Stimulated activated CD4-positive, alpha-beta T cell treated with anti-CD3 and anti-CD28 coated beads, Interleukin-2, amount 100 ng/mL, for 48 hours (primary cell): ENCODE measurements around the gene ZNF654.
"Not testable (repeated sequence)": the region's sequence is repeated elsewhere in the genome, so short reads cannot be mapped to it uniquely, and the experiment has no call there.

Experiments used
- DNase-seq, 2 donors: peaks; one replicate each; pipeline ENCODE4 v3.0.0-alpha.2; 2020

The ZNF654 gene

DNA sequence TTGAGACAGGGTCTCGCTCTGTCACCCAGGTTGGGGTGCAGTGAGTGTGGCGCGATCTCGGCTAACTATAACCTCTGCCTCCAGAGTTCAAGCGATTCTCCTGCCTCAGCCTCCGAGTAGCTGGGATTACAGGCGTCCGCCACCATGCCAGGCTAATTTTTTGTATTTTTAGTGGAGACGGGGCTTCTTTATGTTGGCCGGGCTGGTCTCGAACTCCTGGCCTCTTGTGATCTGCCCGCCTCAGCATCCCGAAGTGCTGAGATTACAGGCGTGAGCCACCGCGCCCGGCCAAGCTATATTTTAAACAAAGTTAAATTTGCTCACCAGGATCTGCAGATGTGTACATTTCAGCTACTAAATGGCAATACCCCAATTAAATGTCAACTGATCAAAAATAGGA, 89.6 kb downstream of the ZNF654 start:
- DNase-seq = no peak

DNA sequence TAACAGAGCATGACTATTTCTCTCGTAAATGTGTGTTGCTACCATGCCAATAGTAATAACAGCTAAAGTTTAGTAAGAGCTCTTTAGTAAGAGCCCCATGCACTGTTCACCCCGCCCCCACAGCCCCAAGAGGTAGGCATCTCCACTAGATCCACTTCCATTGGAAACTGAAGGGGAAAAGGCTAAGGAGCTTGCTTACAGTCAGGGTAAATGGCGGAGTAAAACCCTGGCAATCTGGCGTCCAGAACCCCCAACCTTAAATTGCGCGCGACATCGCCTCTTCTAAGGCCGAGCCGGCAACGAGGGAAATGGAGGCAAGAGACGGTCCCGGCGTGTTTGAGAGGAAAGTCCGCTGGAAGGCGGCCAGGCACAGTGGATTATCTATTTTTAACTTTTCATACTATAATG, 90.0 kb downstream of the ZNF654 start:
- DNase-seq = no peak

DNA sequence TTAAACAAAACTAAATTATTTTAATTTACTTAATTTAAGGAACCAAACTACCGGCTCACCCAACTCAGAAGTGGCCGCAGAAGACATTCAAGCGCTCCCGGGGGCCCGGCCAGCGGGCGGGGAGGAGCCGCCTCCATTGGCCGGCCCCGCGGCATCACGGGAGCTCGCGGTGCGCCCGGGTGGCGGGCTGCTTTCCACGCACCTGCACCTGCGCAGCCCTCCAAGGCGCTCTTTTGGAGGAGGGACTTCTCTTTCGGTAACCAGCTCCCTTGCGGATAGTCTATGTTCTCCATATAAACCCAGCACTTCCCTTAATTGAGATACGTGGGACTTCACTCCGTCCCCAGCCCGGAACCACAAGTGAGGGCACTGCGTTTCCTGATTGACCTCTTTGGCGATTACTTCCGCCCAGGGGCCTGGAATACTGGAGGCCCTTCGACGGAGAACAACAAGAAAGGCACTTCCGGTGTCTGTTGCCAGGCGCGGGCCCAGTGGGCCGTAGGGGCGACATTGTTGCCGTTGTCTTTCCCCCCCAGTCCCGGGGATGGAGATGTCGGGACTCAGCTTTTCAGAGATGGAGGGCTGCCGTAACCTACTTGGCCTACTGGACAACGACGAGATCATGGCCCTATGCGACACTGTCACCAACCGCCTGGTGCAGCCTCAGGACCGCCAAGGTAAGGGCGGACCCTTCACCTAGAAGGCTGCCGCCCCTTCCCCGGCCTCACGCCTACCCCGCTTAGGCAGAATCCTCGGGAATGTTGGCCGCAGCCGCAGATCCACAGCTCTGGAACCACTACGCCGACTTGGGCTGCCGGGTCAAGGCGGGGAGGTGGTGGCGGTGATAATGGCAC, 90.7 kb downstream of the ZNF654 start, which contains the start of gene C3orf38:
Gene C3orf38 (plus strand): TSS at position 451 of the 854 bp plus-strand sequence. CDS start 94 bp downstream, at position 545.
- DNase-seq = peak; percentile 63 to 71

DNA sequence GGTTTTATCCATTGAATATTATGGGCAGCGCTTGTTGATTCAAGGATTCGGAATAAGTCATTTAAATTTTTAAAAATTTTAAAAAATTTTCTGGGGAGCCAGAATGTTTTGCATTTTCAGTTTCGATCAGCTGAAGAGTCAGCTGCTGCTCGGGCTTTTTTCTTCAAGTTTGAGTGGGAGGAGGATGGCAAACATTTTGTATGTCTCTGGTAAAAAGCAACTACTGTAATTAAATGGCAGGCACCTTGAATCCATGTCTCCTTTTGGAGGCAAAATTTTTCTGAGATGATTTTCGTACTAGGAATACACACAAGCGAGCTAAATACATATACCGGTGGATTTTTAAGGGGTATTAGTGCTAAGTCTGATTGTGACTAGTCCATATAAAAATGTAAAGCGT, 91.3 kb downstream of the ZNF654 start:
- DNase-seq = no peak

- DNase-seq = no peak
Measured at GRCh38 chr3:88150806-88151205, 91.8 kb downstream of the ZNF654 start.

GRCh38 chr3:88151358-88151757, 92.3 kb downstream of the ZNF654 start:
- DNase-seq = no peak

GRCh38 chr3:88152841-88153240, 93.8 kb downstream of the ZNF654 start:
- DNase-seq = no peak

GRCh38 chr3:88166419-88166971, 107.4 kb downstream of the ZNF654 start:
- DNase-seq = no peak

GRCh38 chr3:88167173-88167572, 108.1 kb downstream of the ZNF654 start:
- DNase-seq = no peak

GRCh38 chr3:88167704-88168103, 108.6 kb downstream of the ZNF654 start:
- no peak for DNase-seq

- no peak for DNase-seq
Measured at GRCh38 chr3:88168171-88168570, 109.1 kb downstream of the ZNF654 start.

DNA sequence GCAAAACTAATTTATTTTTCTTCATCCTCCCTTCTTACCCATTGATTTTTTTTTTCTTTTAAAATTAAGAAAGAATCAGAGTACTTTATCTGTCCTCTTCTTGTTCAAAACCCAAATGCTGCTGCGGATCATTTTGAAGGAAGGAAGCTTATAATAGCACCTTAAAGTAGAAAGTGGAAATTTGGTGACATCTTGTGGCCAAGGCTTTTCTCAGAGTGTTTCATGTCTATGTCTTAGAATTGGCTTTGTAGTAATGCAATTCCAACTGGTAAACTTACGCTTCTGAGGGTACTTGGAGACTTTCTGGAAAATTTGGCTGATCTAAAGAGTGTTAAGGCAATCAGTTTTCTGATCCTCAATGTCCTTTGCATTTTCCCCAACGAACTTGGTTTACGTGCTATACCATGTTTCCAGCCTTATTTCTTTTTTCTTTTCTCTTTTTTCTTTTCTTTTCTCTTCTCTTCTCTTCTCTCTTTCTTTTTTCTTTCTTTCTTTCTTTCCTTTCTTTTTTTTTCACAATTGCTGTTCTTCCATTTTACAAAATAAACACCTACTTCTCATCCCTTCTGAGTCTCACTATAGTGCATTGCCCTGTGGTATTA, 121.4 kb downstream of the ZNF654 start:
- no peak for DNase-seq

DNA sequence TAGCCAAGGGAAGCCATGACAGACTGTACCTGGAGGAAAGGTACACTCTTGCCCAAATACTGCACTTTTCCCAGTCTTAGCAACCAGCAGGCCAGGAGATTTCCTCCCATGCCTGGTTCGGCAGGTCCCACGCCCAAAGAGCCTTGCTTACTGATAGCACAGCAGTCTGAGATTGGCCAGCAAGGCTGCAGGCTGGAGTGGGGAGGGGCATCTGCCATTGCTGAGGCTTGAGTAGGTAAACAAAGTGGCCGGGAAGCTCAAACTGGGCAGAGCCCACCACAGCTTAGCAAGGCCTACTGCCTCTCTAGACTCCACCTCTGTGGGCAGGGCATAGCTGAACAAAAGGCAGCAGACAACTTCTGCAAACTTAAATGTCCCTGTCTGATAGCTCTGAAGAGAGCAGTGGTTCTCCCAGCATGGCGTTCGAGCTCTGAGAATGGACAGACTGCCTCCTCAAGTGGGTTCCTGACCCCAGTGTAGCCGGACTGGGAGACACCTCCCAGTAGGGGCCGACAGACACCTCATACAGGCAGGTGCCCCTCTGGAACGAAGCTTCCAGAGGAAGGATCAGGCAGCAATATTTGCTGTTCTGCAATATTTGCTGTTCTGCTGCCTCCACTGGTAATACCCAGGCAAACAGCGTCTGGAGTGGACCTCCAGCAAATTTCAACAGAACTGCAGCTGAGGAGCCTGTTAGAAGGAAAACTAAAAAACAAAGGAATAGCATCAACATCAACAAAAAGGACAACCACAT, 123.3 kb downstream of the ZNF654 start:
- DNase-seq = not testable (repeated sequence)

- DNase-seq = no peak
Measured at GRCh38 chr3:88188436-88188835, 129.4 kb downstream of the ZNF654 start.

DNA sequence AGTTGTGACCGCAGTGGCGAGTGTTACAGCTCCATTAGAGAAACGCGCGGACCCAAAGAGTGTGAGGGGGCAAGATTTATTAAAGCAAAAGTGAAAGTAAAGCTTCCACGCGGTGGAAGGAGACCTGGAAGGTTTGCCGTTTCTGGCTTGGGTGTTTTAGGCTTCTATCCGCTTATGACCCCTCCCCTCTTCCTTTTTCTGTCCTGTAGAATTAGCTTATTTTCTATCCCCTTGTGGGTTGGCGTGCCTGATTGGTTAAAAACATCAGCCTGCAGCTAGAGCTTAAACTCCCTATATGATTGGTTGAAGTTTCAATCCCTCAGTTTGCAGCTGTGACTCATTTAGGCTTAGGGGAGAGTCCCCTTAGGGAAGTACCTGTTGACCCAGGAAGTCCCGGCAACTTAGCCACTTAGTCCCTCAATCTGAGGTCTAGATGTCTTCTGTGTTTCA, 130.3 kb downstream of the ZNF654 start:
- DNase-seq = no peak

- no peak for DNase-seq
Measured at GRCh38 chr3:88191872-88192409, 132.9 kb downstream of the ZNF654 start.

DNA sequence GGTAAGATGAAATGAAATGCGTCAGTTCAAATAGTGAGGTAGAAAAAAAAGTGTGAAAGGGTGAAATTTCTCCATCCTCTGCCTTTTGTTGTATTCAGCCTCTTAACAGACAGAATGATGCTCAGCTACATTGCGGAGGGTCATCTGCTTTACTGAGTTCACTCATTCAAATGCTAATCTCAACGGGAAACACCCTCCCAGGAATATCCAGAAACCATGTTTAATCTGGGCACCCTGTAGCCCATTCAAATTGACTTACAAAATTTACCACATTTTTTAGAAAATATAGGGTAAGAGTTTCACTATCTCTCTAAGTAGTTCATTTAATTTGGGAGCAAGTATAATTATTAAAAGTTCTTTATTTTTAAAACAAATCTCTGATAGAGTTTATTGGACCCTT, 133.6 kb downstream of the ZNF654 start:
- no peak for DNase-seq
